ENCODE measurements around the gene C3orf70.

The C3orf70 gene, protein sequence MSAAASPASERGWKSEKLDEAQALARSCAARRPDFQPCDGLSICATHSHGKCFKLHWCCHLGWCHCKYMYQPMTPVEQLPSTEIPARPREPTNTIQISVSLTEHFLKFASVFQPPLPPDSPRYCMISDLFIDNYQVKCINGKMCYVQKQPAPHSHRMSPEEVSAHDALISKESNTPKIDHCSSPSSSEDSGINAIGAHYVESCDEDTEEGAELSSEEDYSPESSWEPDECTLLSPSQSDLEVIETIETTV

DNA sequence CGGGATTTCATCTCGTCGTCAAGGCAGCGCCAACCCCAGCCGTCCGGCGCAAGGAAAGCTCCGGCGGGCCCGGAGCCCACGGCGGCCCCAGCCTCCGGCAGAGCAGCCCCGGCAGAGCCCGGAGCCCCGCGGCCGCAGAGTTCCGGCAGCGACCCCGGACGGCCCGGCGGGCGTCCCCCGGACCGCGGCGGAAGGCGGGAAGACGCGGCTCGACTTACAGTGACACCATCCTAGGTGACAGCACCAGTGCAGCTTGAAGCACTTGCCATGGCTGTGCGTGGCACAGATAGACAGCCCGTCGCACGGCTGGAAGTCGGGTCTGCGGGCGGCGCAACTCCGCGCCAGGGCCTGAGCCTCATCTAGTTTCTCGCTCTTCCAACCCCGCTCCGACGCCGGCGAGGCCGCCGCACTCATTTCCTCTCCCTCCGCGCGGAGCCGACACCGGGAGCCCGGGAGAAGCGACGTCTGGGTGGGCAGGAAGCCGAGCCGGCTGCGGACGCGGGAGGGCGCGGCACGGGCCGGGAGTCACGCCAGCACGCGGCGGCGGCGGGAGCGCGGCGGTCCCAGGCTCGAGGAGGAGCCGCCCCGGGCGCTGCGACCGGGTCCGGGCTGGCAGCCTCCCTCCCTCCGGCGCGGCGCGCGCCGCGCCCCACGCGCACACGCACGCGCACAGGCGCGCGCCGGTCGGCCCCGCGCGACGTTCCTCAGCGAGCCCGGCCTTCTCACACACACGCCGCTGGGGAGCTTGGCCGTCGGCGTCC is at the start of gene C3orf70:
C3orf70 (minus strand) TSS at position 651 of the 761 bp plus-strand sequence; CDS start at position 414, 237 bp downstream.
- peak; percentile 35 for DNase-seq

DNA sequence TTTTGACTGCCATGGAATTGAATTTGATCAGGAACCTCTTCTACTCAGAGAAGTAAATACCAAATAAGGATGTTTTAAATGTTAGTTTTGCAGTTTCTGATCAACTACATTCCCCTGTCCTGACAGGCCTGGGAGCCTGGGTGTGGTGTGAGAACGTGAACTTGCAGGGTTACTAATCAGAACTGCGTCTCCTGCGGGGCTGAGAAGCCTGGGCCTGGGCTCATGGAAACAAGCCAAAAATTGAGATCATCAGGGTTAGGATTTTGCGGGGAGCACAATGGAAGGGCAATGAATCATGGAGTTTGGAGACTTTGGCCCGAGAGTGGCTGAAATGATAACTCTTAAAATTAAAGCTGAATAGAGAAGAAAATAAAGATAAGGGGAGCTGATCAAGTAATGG is 47.8 kb upstream of the C3orf70 start:
- no peak for DNase-seq

DNA sequence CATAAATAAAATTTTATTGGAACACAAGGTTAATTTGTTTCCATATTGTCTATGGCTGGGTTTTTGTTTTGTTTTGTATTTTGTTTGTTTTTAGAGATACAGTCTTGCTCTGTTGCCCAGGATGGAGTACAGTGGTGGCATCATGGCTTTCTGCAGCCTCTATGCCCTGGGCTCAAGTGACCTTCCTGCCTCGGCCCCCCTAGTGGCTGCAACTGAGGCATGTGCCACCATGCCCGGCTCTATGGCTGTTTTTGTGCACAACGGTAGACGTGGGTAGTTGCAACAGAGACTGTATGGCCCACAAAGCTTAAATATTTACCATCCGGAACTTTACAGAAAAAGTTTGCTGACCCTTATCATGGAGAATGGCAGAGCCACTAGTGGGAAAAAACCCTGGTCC is 46.8 kb upstream of the C3orf70 start:
- no peak for DNase-seq

DNA sequence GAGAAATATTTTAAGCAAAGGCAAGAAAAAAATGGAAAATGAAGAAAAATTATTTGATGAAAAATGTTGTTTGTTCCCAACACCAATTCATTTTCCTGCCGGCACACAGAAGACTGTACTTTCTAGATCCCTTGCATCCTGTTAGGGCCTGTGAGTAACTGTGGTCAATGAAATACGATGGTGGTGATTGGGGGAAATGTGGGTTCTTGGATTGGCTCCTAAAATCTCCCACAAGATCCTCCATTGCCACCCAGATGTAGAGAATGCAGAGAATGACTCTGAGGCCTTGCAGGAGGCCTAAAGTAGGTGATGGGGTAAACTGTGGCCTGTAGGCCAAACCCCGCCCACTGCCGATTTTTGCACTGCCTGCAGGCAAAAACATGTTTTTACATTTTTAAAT is 46.3 kb upstream of the C3orf70 start:
- no peak for DNase-seq

DNA sequence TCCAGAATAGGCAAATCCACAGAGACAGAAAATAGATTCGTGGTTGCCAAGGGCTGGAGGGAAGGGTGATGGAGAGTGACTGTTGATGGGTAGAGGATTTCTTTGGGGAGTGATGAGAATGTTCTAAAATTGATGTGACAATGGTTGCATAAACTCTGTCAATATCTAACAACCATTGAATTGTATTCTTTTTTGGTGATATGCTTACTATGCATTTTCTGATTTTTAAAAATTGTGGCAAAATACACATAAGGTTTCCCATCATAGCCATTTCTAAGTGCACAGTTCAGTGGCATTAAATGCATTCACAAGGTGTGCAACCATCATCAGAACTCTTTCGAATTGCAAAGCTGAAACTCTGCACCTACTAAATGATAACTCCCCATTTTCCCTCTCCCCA is 44.2 kb upstream of the C3orf70 start:
- no peak for DNase-seq

DNA sequence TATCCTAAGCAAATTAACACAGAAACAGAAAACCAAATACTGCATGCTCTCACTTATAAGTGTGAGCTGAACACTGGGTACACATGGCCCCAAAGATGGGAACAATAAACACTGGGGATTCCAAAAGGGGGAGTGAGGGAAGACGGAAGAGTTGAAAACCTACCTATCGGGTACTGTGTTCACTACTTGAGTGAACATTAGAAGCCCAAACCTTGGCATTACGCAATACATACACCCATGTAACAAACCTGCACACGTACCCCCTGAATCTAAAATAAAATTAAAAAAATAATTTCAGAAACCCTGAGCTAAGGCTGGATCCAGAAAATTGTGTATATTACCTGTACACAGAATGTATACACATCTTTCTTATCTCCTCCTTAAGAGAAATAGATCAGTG is 42.8 kb upstream of the C3orf70 start:
- no peak for DNase-seq

DNA sequence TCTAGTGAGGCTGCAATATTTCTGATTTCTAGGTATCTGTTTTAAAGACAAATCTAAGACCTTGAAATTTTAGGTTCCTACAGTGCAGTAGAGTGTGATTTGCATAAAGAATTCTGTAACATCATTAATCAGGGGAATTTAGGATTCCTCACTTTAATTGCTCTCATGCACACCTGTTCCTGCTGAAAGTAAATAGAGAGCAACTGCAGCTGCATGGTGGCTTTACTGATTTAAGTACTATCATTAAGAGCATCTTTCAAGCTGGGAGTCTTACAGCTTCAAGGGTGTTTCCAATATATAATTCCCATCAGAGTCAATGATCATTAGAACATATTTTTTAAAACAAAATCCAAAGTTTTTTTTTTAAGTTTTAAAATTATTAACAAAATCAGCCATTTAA is 36.0 kb upstream of the C3orf70 start:
- no peak for DNase-seq

DNA sequence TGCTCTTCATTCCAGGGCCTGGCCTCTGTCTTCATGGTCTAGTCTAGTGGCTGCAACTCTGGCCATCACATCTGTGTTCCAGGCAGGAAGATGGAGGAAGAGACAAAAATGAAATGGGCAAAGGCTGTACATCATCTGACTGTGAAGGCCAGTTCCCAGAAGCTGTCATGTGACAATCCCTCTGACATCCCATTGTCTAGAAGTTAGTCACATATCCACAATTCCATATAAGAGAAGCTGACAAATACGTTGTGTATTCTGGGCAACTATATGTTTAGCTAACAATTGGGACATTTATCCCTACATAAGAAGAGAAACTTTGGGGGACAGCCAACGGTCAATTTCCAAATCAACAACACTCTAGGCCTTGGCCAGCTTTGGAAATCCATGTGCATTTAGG is 34.5 kb upstream of the C3orf70 start:
- DNase-seq, result no peak

DNA sequence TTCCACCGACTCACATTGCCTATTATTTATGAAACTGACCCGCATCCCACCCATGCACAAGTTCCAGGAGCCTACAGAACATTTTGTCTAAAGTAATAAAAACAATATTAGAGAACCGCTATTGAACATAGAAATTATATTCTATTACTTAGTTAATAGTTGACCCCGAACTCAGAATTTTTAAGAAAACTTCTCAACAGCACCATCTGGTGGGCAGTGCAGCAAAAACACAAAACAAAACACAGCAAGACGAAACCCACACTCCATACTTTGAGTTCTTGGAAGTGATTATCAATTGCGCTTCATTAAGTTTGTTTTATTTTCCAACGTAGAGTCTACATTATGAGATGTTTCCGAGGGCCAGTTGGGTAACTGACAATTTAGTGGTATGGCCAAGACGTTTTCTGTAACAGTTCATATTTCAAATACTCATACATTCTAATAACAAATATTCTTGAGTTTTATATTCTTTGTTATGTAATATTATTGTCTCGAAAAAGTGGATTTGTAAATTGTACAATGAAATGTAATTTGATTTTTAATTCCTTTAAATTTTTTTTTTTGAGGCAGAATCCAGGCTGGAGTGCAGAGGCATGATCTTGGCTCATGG is 24.0 kb upstream of the C3orf70 start:
- DNase-seq, result peak; percentile 53

DNA sequence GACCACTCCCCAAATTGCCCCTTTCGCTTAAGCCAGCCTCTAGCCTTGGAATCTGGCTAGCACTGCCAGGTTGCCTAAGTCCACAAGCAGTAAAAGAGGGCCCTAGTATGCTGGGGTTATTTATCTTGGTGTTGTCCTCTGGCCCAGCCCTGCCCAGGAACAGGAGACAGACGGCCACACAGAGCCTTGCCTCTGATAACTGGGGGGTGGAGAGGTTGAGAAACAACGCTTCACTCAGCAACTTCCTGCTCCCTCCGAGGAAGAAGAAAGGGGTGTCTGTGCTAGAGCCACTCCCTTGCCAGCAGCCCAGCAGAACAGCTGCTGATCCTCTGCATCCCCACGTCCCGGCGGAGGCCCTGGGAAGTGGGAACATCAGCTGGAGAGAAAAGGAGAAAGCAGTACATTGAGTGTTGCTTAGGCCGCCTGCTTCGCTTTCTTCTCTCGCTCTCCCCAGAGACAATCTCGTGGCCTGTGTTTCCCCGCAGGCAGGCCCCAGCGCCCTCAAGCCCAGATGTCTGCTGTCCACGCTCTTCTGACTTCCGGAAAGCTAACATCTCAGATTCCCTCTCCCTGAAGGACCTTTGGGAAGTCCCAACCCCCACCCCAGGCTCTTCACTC is 22.6 kb upstream of the C3orf70 start:
- peak; percentile 27 for DNase-seq

DNA sequence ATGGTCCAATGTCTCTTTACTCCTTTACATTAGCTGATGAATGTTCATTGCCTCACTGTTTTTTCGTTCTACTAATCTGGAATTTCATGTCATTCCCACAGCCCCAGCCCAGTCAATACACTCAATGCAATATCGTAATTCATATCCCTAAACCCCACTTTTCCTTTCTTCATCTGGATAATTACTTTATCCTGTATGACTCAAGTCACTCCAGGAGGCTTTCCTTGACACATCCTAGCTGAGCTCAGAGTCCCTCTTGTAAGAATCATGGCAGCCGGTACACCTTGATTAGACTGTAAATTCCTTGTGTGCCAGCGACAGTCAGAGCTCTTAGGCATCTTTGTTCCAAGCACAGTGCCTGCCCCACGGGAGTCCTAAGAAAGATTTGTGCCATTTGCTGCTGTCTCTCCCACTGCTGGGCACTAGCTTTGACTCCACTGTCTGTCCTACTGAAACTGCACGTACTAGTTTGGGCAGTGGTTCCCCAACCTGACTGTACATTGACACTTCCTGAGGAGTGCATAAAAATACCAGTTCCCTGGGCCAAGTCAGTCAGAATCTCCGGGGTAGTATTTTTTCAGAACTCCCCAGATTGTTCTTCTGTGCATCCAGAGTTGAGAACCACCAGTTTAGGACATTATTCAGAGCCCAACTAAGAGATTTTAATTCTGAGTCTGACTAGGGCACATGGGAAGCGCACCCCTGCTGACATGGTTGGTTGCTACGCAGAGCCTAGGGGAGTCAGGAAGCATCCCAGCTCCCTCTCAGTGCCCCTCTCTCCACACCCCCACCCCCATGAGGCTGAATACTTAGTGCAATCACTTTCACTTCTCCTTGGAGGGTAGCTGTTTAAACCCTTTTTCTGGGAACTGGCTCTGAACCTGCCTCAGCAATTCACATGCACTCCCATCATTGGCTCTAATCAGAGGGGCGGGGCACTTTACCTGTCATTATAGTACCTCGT is 19.5 kb upstream of the C3orf70 start:
- no peak for DNase-seq

DNA sequence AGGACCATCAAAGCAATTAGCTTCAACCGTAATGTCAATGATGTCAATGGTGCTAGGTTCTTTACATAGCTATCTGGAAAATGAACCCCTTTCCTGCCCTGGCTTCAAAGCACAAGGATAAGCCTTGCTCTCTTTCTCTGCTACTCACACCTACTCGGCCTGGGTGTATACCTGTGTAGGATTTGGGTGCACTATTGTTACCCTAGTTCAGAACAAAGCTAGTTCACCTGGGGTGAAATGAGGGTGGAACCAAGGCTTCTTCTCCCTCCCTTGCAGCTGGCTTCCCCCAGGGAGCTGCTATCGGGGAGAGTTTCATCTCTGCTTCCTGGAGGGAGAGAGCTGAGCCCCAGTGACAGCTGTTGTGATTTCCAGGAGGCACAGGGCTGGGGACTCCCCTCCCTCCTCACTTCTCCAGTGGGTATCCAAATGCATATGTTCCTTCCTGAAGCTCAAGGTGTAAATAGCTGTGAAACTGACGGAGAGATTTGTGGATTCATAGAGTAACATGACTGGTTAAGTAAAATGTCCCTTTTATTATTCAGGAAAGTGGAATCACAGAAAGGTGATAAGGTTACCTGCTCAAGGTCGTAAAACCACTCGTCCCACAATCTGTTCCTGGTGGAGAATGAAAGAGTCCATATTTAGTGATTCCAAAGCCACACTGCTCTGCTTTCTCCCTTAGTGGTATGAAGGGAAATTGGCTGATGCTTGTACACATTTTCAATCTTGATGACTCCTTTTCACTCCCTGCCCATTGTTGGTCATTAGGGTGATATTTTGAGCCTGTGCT is 11.8 kb upstream of the C3orf70 start:
- DNase-seq, result no peak

DNA sequence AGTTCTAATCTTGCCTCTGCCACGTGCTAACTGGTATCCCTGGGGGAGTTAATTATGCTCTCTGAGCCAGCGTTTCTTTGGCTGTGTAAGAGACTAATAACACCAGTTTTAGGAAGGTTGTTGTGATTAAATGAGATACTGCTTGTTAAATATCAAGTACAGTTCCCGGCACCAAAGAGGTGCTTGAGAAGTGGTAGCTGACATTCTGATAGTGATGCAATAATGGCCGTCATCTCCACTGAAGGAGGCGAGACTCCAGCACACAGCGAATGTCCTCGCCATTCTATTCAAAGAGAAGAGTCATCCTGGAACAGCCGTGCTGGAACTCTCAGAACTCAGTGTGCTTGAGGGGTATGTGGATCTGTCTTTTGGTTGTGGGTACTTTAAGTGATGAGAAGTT is 9.8 kb upstream of the C3orf70 start:
- DNase-seq, result no peak

DNA sequence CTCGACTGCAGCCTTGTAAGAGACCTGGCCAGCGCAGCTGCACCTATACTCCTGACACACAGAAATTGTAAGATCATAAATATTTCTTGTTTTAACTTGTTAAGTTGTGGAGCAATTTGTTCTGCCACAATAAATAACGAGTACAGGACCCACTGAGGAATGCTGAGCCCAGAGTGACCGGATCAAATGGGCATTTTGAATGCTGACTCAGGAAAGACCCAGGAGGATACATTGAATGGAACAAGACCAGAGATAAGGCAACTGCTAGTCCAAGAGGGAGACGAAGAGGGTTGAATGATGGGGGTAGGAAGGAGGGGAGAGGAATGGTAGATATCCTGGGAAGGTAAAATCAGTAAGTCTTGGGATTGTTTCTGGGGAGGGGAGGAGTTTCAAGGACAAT is 8.9 kb upstream of the C3orf70 start:
- no peak for DNase-seq

DNA sequence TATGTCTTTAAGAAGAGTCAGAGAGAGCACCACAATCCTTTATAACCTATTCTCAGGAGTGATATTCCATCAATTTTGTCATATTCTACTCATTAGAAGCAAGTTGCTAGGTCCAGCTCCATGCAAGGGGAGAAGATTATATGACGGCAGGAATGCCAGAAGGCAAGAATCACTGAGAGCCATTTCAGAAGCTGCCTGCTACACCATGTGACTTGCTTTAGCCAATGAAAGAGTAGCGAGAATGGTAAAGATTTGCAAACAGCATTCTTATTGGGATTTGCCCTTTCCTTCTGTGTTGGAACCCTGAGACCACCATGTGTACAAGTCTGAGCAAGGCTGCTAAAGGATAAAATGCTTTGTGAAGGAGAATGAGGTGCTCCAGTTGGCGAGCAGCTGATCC is 4.5 kb upstream of the C3orf70 start:
- no peak for DNase-seq

DNA sequence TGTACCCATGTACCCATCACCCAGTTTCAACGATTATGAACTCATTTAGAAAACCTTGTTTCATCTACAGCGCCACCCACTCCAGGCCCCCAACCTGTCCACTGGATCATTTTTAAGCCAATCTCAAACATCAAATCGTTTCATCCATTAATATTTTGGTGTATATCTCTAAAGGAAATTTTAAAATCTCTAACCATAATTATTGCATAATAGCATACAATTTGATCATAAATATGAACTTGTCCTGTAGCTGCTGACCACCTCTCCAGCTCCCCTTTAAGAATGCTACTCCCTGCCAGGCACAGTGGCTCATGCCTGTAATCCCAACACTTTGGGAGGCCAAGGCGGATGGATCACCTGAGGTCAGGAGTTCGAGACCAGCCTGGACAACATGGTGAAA is 2.8 kb upstream of the C3orf70 start:
- DNase-seq, result no peak

DNA sequence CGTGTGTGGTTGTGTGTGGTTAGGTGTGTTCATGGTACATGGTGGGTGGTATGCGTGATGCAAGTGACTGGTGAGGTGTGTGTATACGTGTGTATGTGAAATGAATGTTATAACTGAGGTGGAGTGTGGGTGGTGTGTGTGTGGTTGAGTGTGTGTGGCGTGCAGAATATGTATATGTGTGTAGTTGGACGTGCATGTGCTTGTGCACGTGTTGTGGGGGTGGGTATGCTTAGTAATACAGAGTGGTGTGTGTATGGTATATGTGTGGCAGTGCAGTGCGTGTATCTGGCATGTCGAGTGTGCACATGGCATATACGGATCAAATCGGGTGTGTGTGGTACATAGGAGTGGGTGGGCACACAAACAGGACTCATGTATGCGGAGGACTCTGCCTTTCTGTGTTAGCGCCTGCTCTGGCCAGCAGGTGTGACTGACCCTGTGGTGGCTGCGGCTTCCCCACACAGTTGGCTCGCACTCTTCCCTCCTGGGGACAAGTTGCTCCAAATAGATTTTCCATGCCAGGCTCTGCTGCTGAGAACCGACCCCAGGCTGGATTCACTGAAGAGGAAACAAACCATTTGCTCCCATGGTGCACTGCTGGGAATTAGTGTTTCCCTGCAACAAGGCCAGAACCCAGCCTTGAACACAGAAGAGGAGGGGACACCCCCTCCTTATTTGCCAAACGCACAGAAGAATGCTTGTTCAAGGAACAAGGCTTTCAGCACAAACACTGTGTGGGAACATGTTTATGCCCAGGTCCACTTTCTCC is 1.2 kb upstream of the C3orf70 start:
- DNase-seq, result no peak

DNA sequence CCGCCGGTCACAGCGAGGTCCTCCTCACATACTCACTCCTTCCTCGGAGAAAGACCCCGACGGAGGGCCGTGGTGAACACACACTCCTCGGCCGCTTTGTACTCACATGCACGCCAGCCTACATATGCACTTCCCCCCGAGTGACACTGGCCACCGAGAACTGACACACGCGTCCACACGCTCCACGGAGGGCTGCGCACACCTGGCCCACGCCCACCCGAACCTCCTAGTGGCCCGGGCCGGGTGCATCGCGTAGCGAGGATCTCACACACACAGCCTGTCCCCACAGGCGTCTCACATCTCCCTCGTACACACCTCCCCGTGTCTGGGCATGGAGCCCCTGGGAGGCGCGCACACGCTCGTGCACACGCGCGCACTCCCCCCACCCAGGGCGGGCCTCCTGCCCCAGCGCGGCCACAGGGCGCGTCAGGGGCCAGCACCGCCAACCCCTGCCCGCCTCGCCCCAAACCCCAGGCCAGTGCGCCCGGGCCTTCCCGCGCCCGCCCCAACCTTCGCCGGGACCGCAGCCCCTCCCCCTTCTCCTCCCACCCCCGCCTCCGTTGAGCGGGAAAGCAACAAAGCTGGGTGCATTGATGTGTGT is 411 bp upstream of the C3orf70 start:
- no peak for DNase-seq

DNA sequence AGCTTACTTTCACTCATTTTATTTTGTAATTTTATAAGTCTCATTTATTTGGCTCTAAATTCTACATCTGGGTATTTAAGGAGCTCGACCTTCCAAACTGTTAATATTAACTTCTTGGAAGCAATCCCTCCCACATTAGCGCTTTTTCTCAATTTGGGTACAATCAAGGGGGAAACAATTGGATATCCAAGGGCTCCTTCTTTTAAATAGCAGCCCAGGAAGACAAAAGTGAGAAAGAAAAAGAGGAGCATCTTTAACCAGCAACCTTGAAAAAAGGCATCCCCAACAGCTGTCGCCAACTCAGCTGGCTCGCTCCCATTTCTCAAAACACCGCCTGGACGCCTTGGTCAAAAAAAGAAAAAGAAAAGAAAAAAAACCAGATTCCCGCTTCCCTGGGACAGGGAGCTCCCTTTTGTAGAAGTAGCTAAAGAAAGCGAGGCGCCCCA is 873 bp downstream of the C3orf70 start:
- DNase-seq, result no peak

Measured in KG1 (cell line).